ENCODE results near the gene NTRK3.
A peak's percentile ranks its signal among the peaks of the same experiment; 100 is the strongest.

The NTRK3 gene

DNA sequence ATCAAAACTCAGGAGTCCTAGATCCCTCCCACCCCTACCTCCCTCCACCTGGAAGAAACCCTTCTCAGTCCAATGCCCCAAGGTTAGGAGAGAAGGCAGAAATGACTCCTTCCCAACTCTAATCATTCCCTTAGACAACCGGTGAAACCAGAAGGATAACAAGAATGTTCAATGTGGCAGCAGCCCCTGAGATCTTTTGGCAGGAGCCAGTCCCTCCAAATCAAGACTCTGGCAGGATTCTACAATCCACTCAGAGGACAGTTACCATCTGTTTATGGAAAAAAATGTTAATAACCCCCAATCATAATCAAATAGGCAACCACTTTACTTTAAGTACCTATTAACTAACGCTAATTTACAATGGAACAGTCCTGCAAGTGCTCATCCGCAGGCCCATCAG is 136.5 kb downstream of the NTRK3 start:
- no peak for DNase-seq (ENCODE audit: low read depth)

- no peak for DNase-seq (ENCODE audit: low read depth)
Measured at GRCh38 chr15:88118741-88119140, 137.8 kb downstream of the NTRK3 start.

DNA sequence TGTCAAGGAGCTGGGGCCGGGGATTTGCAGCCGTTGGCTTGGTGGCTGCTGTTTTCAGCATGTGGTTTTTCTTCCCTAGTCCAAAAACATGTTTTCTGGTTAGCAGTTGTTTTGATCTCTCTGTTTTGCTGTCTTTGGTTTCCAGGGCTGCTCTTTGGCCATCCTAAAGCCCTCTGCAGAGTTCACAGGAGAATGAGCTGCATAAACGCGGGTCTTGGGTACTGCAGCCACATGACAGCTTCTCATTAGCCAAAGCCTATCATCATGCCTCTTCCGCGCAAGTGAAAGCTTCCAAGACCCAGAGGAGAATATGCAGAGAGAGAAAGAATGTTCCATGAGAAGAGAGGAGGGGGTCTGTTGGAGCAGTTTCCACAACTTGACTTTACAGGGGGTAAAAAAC is 138.5 kb downstream of the NTRK3 start:
- DNase-seq (ENCODE audit: low read depth): no peak

GRCh38 chr15:88115486-88116152 is 140.9 kb downstream of the NTRK3 start:
- no peak for DNase-seq (ENCODE audit: low read depth)

GRCh38 chr15:88113613-88114308 is 142.8 kb downstream of the NTRK3 start:
- DNase-seq (ENCODE audit: low read depth): peak; percentile 25

GRCh38 chr15:88108991-88109390 is 147.5 kb downstream of the NTRK3 start:
- DNase-seq (ENCODE audit: low read depth): no peak

GRCh38 chr15:88108477-88108876 is 148.1 kb downstream of the NTRK3 start:
- DNase-seq (ENCODE audit: low read depth): no peak

GRCh38 chr15:88106074-88106473 is 150.5 kb downstream of the NTRK3 start:
- no peak for DNase-seq (ENCODE audit: low read depth)

- no peak for DNase-seq (ENCODE audit: low read depth)
Measured at GRCh38 chr15:88104357-88104756, 152.2 kb downstream of the NTRK3 start.

GRCh38 chr15:88100181-88100580 is 156.4 kb downstream of the NTRK3 start:
- no peak for DNase-seq (ENCODE audit: low read depth)

DNA sequence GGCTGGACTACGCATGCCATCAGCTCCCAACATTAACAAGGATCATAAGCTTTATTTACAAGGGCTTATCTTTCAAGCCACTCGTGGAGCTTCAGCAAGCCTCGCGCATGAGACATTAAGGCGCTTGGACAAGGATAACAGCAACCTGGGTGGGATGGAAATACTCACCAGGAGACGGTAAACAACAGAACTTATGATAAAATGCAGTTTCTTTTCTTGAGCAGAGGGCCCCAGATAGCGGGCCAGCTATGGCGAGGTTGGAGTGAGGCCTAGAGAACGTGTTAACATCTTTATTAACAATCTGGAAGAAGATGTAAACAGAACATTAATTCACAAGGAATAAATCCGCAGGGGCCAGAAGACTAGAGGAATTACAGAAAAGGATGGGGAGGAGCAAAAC is 158.2 kb downstream of the NTRK3 start:
- no peak for DNase-seq (ENCODE audit: low read depth)

GRCh38 chr15:88091444-88092016 is 165.0 kb downstream of the NTRK3 start:
- DNase-seq (ENCODE audit: low read depth): no peak

DNA sequence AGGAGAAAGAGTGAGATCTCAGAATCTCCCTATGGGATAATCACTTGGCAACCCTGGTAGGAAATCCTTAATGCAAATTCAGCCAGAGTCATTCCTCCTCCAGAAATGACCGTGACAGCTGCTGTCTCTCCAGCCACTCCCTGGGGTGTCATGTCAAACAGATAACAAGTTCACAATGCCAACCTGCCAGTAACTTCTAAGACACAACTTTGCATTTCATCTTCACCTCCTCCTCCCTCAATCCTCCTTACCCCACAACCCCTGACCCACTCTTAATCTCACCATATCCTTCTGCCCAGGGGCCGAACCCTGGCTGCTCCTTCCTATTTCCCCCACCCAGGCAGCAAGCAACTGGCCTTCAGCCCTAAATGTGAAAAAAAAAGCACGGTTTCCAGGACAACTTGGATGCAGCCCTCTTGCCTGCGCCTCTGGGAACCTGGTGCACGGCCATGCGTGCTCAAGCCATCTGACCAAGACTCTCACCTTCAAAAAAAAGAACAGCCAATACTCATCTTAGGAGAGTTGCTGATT is 166.0 kb downstream of the NTRK3 start:
- no peak for DNase-seq (ENCODE audit: low read depth)

GRCh38 chr15:88089731-88090130 is 166.8 kb downstream of the NTRK3 start:
- DNase-seq (ENCODE audit: low read depth): no peak

DNA sequence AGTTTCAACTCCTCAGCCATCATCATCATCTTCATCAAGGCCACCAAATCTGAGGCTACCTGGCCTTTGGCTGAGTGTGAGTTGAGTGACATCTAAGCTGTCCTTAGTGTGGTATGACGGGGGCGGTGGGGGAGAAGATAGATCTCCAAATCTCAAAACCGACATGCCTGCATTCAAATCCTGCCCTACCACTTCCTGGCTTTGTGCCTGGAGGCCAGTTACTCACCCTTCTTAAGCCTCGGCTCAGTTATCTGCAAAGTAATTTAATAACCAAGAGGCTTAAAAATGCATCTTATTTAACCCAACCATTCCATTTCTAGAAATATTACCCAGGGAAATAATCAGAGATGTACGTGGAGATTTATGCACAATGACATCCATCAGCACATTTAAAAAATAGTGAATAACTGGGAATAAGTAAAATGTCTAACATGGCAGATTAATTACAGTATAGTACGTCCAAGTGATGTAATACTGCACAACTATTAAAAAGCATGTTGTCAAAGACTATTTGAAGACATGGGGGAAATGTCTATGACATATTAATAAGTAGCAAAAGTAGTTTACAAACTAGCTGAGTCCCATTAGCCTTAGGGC is 167.4 kb downstream of the NTRK3 start:
- peak; percentile 18 for DNase-seq (ENCODE audit: low read depth)

- DNase-seq (ENCODE audit: low read depth): peak; percentile 27
Measured at GRCh38 chr15:88083811-88084760, 172.5 kb downstream of the NTRK3 start.

GRCh38 chr15:88080616-88081015 is 175.9 kb downstream of the NTRK3 start:
- no peak for DNase-seq (ENCODE audit: low read depth)

GRCh38 chr15:88077296-88078020 is 179.1 kb downstream of the NTRK3 start:
- DNase-seq (ENCODE audit: low read depth): no peak

DNA sequence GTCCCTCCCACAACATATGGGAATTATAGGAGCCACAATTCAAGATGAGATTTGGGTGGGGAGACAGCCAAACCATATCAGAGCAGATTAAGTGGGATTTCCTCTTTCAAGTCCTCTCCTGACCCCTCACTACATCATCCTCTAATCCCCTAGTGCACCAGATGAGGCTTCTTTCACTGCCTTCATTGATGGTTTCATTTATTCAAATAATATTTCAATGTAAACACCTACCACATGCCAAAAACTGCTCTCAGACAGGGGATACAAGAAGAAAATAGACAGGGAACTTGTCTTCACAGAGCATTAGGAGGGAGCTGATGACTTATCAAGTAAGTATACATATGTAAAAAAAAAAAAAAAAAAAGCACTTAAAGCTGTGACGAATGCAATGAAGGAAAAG is 180.2 kb downstream of the NTRK3 start:
- no peak for DNase-seq (ENCODE audit: low read depth)

- DNase-seq (ENCODE audit: low read depth): no peak
Measured at GRCh38 chr15:88075102-88075501, 181.4 kb downstream of the NTRK3 start.

- DNase-seq (ENCODE audit: low read depth): no peak
Measured at GRCh38 chr15:88074386-88074785, 182.2 kb downstream of the NTRK3 start.

Data from stromal cell of bone marrow (primary cell).